ENCODE measurements around the gene EXT2.

DNA sequence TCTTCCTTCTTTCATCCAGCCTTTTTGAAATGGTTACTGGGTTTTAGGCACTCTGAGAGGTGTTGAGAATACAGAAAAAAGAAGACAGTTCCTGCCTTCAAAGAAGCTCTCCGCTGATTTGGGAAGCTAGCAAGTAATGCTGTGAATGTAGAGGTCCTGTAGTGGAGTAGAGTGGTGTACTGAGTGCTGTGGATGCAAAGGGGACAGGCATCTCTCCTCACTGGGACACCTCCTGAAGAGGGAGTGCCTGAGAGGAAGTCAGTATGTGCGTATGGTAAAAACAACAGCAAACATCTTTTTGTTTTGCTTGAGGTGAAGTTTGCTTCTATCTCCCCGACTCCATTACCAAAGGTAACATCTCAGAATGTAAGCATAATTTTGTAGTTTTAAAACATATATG, 77.5 kb downstream of the EXT2 start:
- TF ChIP-seq CTCF (IDR thresholded peaks at IDR 0.05; ENCODE audit: low read depth, low read length) = no peak
- TF ChIP-seq EZH2phosphoT487 (IDR thresholded peaks at IDR 0.05; ENCODE audit: low read depth) = no peak

All from OCI-LY3 (cell line).